Measurements from ENCODE around the gene FSHR.

FSHR gene

DNA sequence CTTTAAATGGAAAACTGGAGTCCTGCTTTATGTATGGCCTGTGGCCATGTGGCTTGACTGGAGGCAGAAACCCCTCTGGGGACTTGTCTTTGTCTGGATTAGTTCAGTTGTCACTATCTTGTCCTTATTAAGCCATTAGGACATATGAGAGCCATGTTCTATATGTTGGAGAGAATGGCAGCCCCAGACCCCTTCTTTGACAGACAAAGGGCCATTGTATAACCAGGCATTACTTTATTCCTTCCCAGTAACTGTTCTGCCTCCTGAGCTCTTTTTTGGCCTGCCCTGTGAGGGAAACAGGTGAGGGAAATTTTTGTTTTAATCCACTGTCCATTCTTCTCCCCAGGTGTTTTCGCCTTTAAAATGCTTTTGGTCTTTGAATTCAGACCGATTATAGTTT is 43.3 kb downstream of the FSHR start:
- H3K9me3 ChIP-seq (ENCODE audit: insufficient read depth, low read depth, low read length): no peaks in the 10 kb centered on the region
- H2BK5ac ChIP-seq (ENCODE audit: low read depth, low read length, poor library complexity): no peak overlapping the region
- no peak overlapping the region for H2AK5ac ChIP-seq (ENCODE audit: low read length)
- no peaks in the 10 kb centered on the region for H3K36me3 ChIP-seq (ENCODE audit: control insufficient read depth in 1 of 2, insufficient read depth in 2 of 2, low read length in 2 of 2)
- no peak overlapping the region for H4K8ac ChIP-seq (ENCODE audit: low read depth, low read length)
- no peak overlapping the region for H3K14ac ChIP-seq (ENCODE audit: low read length)
- no peak overlapping the region for H2AFZ ChIP-seq (ENCODE audit: insufficient read depth, low read length, poor library complexity)
- DNase-seq: no peak
- no peak overlapping the region for H3K4ac ChIP-seq (ENCODE audit: low read depth, low read length)
- no peak overlapping the region for H3K4me3 ChIP-seq (ENCODE audit: low read depth, low read length)
- no CpG with 5 or more reads among the region's 2 CpGs for WGBS (ENCODE audit: extremely low coverage, insufficient coverage, insufficient read length)
- H3K27me3 ChIP-seq (ENCODE audit: insufficient read depth, low read length): no peaks in the 10 kb centered on the region
- no peak overlapping the region for H4K12ac ChIP-seq (ENCODE audit: low read depth, low read length)
- no peaks in the 10 kb centered on the region for H3K79me1 ChIP-seq (ENCODE audit: low read length)
- no peak overlapping the region for H3K27ac ChIP-seq (ENCODE audit: low read depth, low read length)
- no peak overlapping the region for H3K23ac ChIP-seq (ENCODE audit: low read length)
- no peak overlapping the region for H2BK120ac ChIP-seq (ENCODE audit: insufficient read depth, low read length, poor library complexity)
- H3K4me2 ChIP-seq (ENCODE audit: low read length): no peak overlapping the region
- no peak overlapping the region for H3K9ac ChIP-seq (ENCODE audit: low read length)
- no peak overlapping the region for H4K91ac ChIP-seq (ENCODE audit: low read depth, low read length)
- no peak overlapping the region for H2BK12ac ChIP-seq (ENCODE audit: low read length)
- H3K4me1 ChIP-seq (ENCODE audit: control insufficient read depth in 1 of 2, insufficient read depth in 2 of 2, low read length in 2 of 2): no peaks in the 10 kb centered on the region
- H3K18ac ChIP-seq (ENCODE audit: low read length): no peak overlapping the region
- H3K79me2 ChIP-seq (ENCODE audit: control insufficient read depth, insufficient read depth, low read length, poor library complexity): no peaks in the 10 kb centered on the region

DNA sequence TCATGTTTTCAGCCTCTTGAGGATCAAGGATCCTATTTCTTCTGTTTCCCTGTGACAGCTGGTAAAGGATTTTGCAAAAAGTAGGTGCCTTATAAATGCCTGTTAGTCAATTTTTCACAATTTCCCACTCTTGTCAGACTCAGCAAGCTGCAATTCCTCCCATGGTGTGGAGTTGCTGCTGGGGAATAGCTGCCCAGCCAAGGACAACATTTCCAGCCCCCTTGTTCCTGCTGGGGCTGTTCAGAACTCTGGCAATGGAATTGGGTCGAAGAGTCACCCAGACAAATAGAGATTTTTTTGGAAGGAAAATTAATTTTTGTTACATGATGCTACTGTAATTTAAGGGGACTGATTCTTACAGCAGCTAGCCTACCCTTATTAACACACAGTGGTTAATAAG is 43.7 kb downstream of the FSHR start:
- H3K18ac ChIP-seq (ENCODE audit: low read length): no peak overlapping the region
- no peak overlapping the region for H3K4ac ChIP-seq (ENCODE audit: low read depth, low read length)
- no peaks in the 10 kb centered on the region for H3K9me3 ChIP-seq (ENCODE audit: insufficient read depth, low read depth, low read length)
- no peak overlapping the region for H2BK12ac ChIP-seq (ENCODE audit: low read length)
- H2AK5ac ChIP-seq (ENCODE audit: low read length): no peak overlapping the region
- H3K23ac ChIP-seq (ENCODE audit: low read length): no peak overlapping the region
- no peak overlapping the region for H3K9ac ChIP-seq (ENCODE audit: low read length)
- DNase-seq: no peak
- no peak overlapping the region for H2BK120ac ChIP-seq (ENCODE audit: insufficient read depth, low read length, poor library complexity)
- no peaks in the 10 kb centered on the region for H3K36me3 ChIP-seq (ENCODE audit: control insufficient read depth in 1 of 2, insufficient read depth in 2 of 2, low read length in 2 of 2)
- no peaks in the 10 kb centered on the region for H3K79me1 ChIP-seq (ENCODE audit: low read length)
- H3K79me2 ChIP-seq (ENCODE audit: control insufficient read depth, insufficient read depth, low read length, poor library complexity): no peaks in the 10 kb centered on the region
- no CpG with 5 or more reads among the region's 1 CpG for WGBS (ENCODE audit: extremely low coverage, insufficient coverage, insufficient read length)
- no peak overlapping the region for H3K4me3 ChIP-seq (ENCODE audit: low read depth, low read length)
- H3K4me1 ChIP-seq (ENCODE audit: control insufficient read depth in 1 of 2, insufficient read depth in 2 of 2, low read length in 2 of 2): no peaks in the 10 kb centered on the region
- H4K12ac ChIP-seq (ENCODE audit: low read depth, low read length): no peak overlapping the region
- H3K27me3 ChIP-seq (ENCODE audit: insufficient read depth, low read length): no peaks in the 10 kb centered on the region
- H3K4me2 ChIP-seq (ENCODE audit: low read length): no peak overlapping the region
- H2BK5ac ChIP-seq (ENCODE audit: low read depth, low read length, poor library complexity): no peak overlapping the region
- no peak overlapping the region for H2AFZ ChIP-seq (ENCODE audit: insufficient read depth, low read length, poor library complexity)
- H3K27ac ChIP-seq (ENCODE audit: low read depth, low read length): no peak overlapping the region
- no peak overlapping the region for H3K14ac ChIP-seq (ENCODE audit: low read length)
- H4K91ac ChIP-seq (ENCODE audit: low read depth, low read length): no peak overlapping the region
- H4K8ac ChIP-seq (ENCODE audit: low read depth, low read length): no peak overlapping the region

DNA sequence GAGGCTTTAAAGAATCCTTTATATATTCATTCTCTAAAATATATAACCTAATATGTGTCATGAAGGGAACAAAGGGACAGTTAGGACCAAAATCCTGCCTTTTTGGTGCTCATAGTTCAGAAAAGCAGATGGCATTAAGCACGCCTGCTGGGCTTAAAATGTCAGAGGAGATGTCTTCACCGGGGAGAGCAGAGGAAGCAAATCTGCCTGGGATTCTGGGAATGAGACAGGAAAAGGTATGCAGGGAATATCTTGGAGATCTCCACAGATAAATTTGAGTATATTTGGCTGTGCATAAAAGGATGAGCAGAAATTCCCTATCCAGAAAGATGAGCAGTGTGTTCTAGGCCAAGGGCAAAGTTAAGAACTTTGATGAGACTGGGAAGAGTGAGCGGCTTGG is 45.5 kb downstream of the FSHR start:
- no CpG with 5 or more reads among the region's 3 CpGs for WGBS (ENCODE audit: extremely low coverage, insufficient coverage, insufficient read length)
- H2BK12ac ChIP-seq (ENCODE audit: low read length): no peak overlapping the region
- no peak overlapping the region for H3K4me3 ChIP-seq (ENCODE audit: low read depth, low read length)
- H3K14ac ChIP-seq (ENCODE audit: low read length): no peak overlapping the region
- no peaks in the 10 kb centered on the region for H3K36me3 ChIP-seq (ENCODE audit: control insufficient read depth in 1 of 2, insufficient read depth in 2 of 2, low read length in 2 of 2)
- no peaks in the 10 kb centered on the region for H3K4me1 ChIP-seq (ENCODE audit: control insufficient read depth in 1 of 2, insufficient read depth in 2 of 2, low read length in 2 of 2)
- H3K27me3 ChIP-seq (ENCODE audit: insufficient read depth, low read length): no peaks in the 10 kb centered on the region
- no peaks in the 10 kb centered on the region for H3K79me1 ChIP-seq (ENCODE audit: low read length)
- no peak overlapping the region for H3K23ac ChIP-seq (ENCODE audit: low read length)
- H3K27ac ChIP-seq (ENCODE audit: low read depth, low read length): no peak overlapping the region
- no peak overlapping the region for H2AK5ac ChIP-seq (ENCODE audit: low read length)
- H2AFZ ChIP-seq (ENCODE audit: insufficient read depth, low read length, poor library complexity): no peak overlapping the region
- peak overlapping the region; percentile 5 for H3K9ac ChIP-seq (ENCODE audit: low read length)
- no peak overlapping the region for H3K4ac ChIP-seq (ENCODE audit: low read depth, low read length)
- H3K79me2 ChIP-seq (ENCODE audit: control insufficient read depth, insufficient read depth, low read length, poor library complexity): no peaks in the 10 kb centered on the region
- no peak for DNase-seq
- H3K9me3 ChIP-seq (ENCODE audit: insufficient read depth, low read depth, low read length): no peaks in the 10 kb centered on the region
- no peak overlapping the region for H3K4me2 ChIP-seq (ENCODE audit: low read length)
- no peak overlapping the region for H4K8ac ChIP-seq (ENCODE audit: low read depth, low read length)
- H4K91ac ChIP-seq (ENCODE audit: low read depth, low read length): no peak overlapping the region
- no peak overlapping the region for H4K12ac ChIP-seq (ENCODE audit: low read depth, low read length)
- no peak overlapping the region for H2BK120ac ChIP-seq (ENCODE audit: insufficient read depth, low read length, poor library complexity)
- H2BK5ac ChIP-seq (ENCODE audit: low read depth, low read length, poor library complexity): no peak overlapping the region
- no peak overlapping the region for H3K18ac ChIP-seq (ENCODE audit: low read length)

DNA sequence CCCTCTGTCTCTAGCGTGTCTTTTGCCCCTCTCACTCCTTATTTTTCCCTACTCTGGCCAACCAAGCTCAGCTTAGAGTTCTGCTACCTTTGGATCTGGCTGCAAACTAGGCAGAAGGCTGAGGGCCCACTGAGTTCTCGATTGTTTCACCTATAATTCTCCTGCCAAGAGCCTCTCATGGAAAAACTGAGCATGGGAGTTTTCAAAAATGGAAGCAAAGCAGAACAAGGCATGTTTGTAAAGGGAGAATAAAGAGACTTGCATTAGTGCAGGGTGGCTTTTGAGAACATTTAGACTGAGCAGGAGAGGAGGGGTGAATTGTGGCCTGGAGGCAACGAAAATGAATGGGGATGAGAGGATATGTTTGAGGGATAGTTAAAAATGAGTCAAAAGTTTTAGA is 45.9 kb downstream of the FSHR start:
- Histone ChIP-seq H2BK5ac (ENCODE audit: low read depth, low read length, poor library complexity) (no peak overlapping the region), H3K36me3 (ENCODE audit: control insufficient read depth in 1 of 2, insufficient read depth in 2 of 2, low read length in 2 of 2) (no peaks in the 10 kb centered on the region), H4K91ac (ENCODE audit: low read depth, low read length) (no peak overlapping the region), H2AFZ (ENCODE audit: insufficient read depth, low read length, poor library complexity) (no peak overlapping the region), H3K4me2 (ENCODE audit: low read length) (no peak overlapping the region), H3K27ac (ENCODE audit: low read depth, low read length) (no peak overlapping the region), H3K9ac (ENCODE audit: low read length) (no peak overlapping the region), H3K9me3 (ENCODE audit: insufficient read depth, low read depth, low read length) (no peaks in the 10 kb centered on the region), H4K12ac (ENCODE audit: low read depth, low read length) (no peak overlapping the region), H3K14ac (ENCODE audit: low read length) (no peak overlapping the region), H3K23ac (ENCODE audit: low read length) (no peak overlapping the region), H3K27me3 (ENCODE audit: insufficient read depth, low read length) (no peaks in the 10 kb centered on the region), H4K8ac (ENCODE audit: low read depth, low read length) (no peak overlapping the region), H2BK12ac (ENCODE audit: low read length) (no peak overlapping the region), H2BK120ac (ENCODE audit: insufficient read depth, low read length, poor library complexity) (no peak overlapping the region), H3K4ac (ENCODE audit: low read depth, low read length) (no peak overlapping the region), H3K79me2 (ENCODE audit: control insufficient read depth, insufficient read depth, low read length, poor library complexity) (no peaks in the 10 kb centered on the region), H3K4me1 (ENCODE audit: control insufficient read depth in 1 of 2, insufficient read depth in 2 of 2, low read length in 2 of 2) (no peaks in the 10 kb centered on the region), H3K18ac (ENCODE audit: low read length) (no peak overlapping the region), H2AK5ac (ENCODE audit: low read length) (no peak overlapping the region), H3K79me1 (ENCODE audit: low read length) (no peaks in the 10 kb centered on the region), H3K4me3 (ENCODE audit: low read depth, low read length) (no peak overlapping the region)
- 100% methylated on average over 1 of the region's 3 CpGs for WGBS (ENCODE audit: extremely low coverage, insufficient coverage, insufficient read length)
- no peak for DNase-seq
